Transverse colon (tissue), 3 donors: ENCODE measurements around the gene PRTFDC1.

Experiments
- EP300 ChIP-seq: sonication (generic); formaldehyde crosslinking; IDR thresholded peaks from one replicate; pipeline ENCODE4 v1.6.1; 2017; ENCODE audit warnings: antibody characterized with exemption, low read depth
- POLR2A ChIP-seq: fragments of 450-650 bp; IDR thresholded peaks from one replicate; pipeline ENCODE4 v1.6.1; 2016; ENCODE audit warnings: antibody characterized with exemption, mild to moderate bottlenecking, moderate library complexity
- TF ChIP-seq, protein P1 (sequence below), 5 experiments: fragments of 200-600 bp in 3 of 5; fragments of 450-650 bp in 2 of 5; sonication (generic) in 3 of 5; IDR thresholded peaks; 1 replicate in 2 of 5; 2 replicates in 3 of 5; pipeline ENCODE4 v1.5.1; 2016 to 2017; ENCODE audit warnings: antibody characterized with exemption in 5 of 5, inconsistent platforms in 3 of 5, mild to moderate bottlenecking in 2 of 5, moderate library complexity in 1 of 5

- TF ChIP-seq, protein P1, sequence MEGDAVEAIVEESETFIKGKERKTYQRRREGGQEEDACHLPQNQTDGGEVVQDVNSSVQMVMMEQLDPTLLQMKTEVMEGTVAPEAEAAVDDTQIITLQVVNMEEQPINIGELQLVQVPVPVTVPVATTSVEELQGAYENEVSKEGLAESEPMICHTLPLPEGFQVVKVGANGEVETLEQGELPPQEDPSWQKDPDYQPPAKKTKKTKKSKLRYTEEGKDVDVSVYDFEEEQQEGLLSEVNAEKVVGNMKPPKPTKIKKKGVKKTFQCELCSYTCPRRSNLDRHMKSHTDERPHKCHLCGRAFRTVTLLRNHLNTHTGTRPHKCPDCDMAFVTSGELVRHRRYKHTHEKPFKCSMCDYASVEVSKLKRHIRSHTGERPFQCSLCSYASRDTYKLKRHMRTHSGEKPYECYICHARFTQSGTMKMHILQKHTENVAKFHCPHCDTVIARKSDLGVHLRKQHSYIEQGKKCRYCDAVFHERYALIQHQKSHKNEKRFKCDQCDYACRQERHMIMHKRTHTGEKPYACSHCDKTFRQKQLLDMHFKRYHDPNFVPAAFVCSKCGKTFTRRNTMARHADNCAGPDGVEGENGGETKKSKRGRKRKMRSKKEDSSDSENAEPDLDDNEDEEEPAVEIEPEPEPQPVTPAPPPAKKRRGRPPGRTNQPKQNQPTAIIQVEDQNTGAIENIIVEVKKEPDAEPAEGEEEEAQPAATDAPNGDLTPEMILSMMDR (IDR thresholded peaks at IDR 0.05) = no peak
- TF ChIP-seq POLR2A (no peak), EP300 (no peak)
Observed at GRCh38 chr10:24959382-24959730, 7.0 kb upstream of the PRTFDC1 start.
